Amygdala (tissue), 56 donors: Measurements from ENCODE around the gene RBMS3.

Source experiments
- DNase-seq, 56 donors: peaks; one replicate each; lab custom pipeline; 2025; lab: John Stamatoyannopoulos, UW

RBMS3 gene

GRCh38 chr3:29554566-29554965 lies 273.7 kb downstream of the RBMS3 start:
- no peak for DNase-seq

- no peak for DNase-seq
These were observed 274.7 kb downstream of the RBMS3 start for GRCh38 chr3:29555590-29555989.

GRCh38 chr3:29557186-29557585 lies 276.3 kb downstream of the RBMS3 start:
- no peak for DNase-seq

- DNase-seq, result no peak
These were observed 277.0 kb downstream of the RBMS3 start for GRCh38 chr3:29557825-29558224.

- DNase-seq, result no peak
These were observed 279.0 kb downstream of the RBMS3 start for GRCh38 chr3:29559741-29560465.

GRCh38 chr3:29561651-29562149 lies 280.8 kb downstream of the RBMS3 start:
- DNase-seq, result no peak

- no peak for DNase-seq
These were observed 284.4 kb downstream of the RBMS3 start for GRCh38 chr3:29565236-29565635.

- DNase-seq, result no peak
These were observed 286.6 kb downstream of the RBMS3 start for GRCh38 chr3:29567501-29567900.

GRCh38 chr3:29568355-29568754 lies 287.5 kb downstream of the RBMS3 start:
- no peak for DNase-seq

GRCh38 chr3:29576181-29576580 lies 295.3 kb downstream of the RBMS3 start:
- no peak for DNase-seq

GRCh38 chr3:29576675-29577074 lies 295.8 kb downstream of the RBMS3 start:
- DNase-seq, result no peak

GRCh38 chr3:29577250-29577649 lies 296.4 kb downstream of the RBMS3 start:
- DNase-seq, result peak in 1 of 56 donors; percentile 4

GRCh38 chr3:29581311-29581710 lies 300.4 kb downstream of the RBMS3 start:
- no peak for DNase-seq

- DNase-seq, result peak in 18 of 56 donors; percentile 0 to 47 (median 14)
These were observed 301.4 kb downstream of the RBMS3 start for GRCh38 chr3:29582273-29582672.

GRCh38 chr3:29583861-29584260 lies 303.0 kb downstream of the RBMS3 start:
- no peak for DNase-seq

- no peak for DNase-seq
These were observed 304.5 kb downstream of the RBMS3 start for GRCh38 chr3:29585368-29585767.

- DNase-seq, result no peak
These were observed 306.5 kb downstream of the RBMS3 start for GRCh38 chr3:29587340-29587739.

- no peak for DNase-seq
These were observed 309.1 kb downstream of the RBMS3 start for GRCh38 chr3:29590012-29590411.

GRCh38 chr3:29590461-29590860 lies 309.6 kb downstream of the RBMS3 start:
- no peak for DNase-seq

GRCh38 chr3:29591579-29591978 lies 310.7 kb downstream of the RBMS3 start:
- DNase-seq, result no peak

- DNase-seq, result no peak
These were observed 312.9 kb downstream of the RBMS3 start for GRCh38 chr3:29593802-29594201.

- DNase-seq, result no peak
These were observed 313.4 kb downstream of the RBMS3 start for GRCh38 chr3:29594261-29594660.
